H9 (cell line): ENCODE measurements around the gene HAUS2. TPM values are rescaled to one million over a fixed set of nuclear protein-coding genes. Genes with fewer than 3 reads are reported as not detected.

ENCODE experiments used
- DNase-seq: peaks from one replicate; pipeline ENCODE4 v3.0.0-alpha.2; 2017
- H2AFZ ChIP-seq: one replicate; pipeline ENCODE4 v1.6.1; 2013; ENCODE audit warnings: mild to moderate bottlenecking, low read length, control low read depth, moderate library complexity
- H2AK5ac ChIP-seq: 2 replicates; pipeline ENCODE4 v1.6.1; 2013; ENCODE audit warnings: low read length, control low read depth, mixed read lengths; ENCODE audit not compliant: insufficient read length
- H2BK120ac ChIP-seq: one replicate; pipeline ENCODE4 v1.6.1; 2013; ENCODE audit warnings: low read depth, mild to moderate bottlenecking, low read length, control low read depth, inconsistent platforms; ENCODE audit not compliant: poor library complexity, severe bottlenecking
- H2BK12ac ChIP-seq: 2 replicates; pipeline ENCODE4 v1.6.1; 2013; ENCODE audit warnings: low read length, control low read depth, mixed read lengths, low read depth; ENCODE audit not compliant: insufficient read length
- H2BK15ac ChIP-seq: 2 replicates; pipeline ENCODE4 v1.6.1; 2013; ENCODE audit warnings: low read depth, low read length, control low read depth
- H2BK20ac ChIP-seq: one replicate; pipeline ENCODE4 v1.6.1; 2013; ENCODE audit warnings: low read depth, mild to moderate bottlenecking, low read length, control low read depth, inconsistent platforms; ENCODE audit not compliant: poor library complexity, severe bottlenecking
- H2BK5ac ChIP-seq: 2 replicates; pipeline ENCODE4 v1.6.1; 2013; ENCODE audit warnings: low read length, control low read depth, mixed read lengths; ENCODE audit not compliant: insufficient read length
- H3K14ac ChIP-seq: 2 replicates; pipeline ENCODE4 v1.6.1; 2013; ENCODE audit warnings: low read length, control low read depth; ENCODE audit not compliant: insufficient read depth
- H3K18ac ChIP-seq: 2 replicates; pipeline ENCODE4 v1.6.1; 2013; ENCODE audit warnings: low read depth, mild to moderate bottlenecking, mixed read lengths, low read length, control low read depth; ENCODE audit not compliant: insufficient read length
- H3K23ac ChIP-seq: 2 replicates; pipeline ENCODE4 v1.6.1; 2013; ENCODE audit warnings: low read length, control low read depth, mixed read lengths, low read depth; ENCODE audit not compliant: insufficient read length
- H3K23me2 ChIP-seq: 2 replicates; pipeline ENCODE4 v1.6.1; 2013; ENCODE audit warnings: low read depth, mild to moderate bottlenecking, mixed read lengths, low read length, control low read depth; ENCODE audit not compliant: insufficient read length, poor library complexity, severe bottlenecking
- H3K27ac ChIP-seq: 2 replicates; pipeline ENCODE4 v1.5.1; 2013; ENCODE audit warnings: low read length, control low read depth, mixed read lengths, low read depth; ENCODE audit not compliant: insufficient read length
- H3K27me3 ChIP-seq: 2 replicates; pipeline ENCODE4 v1.6.1; 2013; ENCODE audit warnings: low read length, control low read depth, inconsistent platforms; ENCODE audit not compliant: insufficient read depth
- H3K4ac ChIP-seq: 2 replicates; pipeline ENCODE4 v1.6.1; 2013; ENCODE audit warnings: low read depth, mild to moderate bottlenecking, control low read depth, inconsistent platforms, low read length, moderate library complexity
- H3K4me1 ChIP-seq: 2 replicates; pipeline ENCODE4 v1.6.1; 2013; ENCODE audit warnings: low read length, control low read depth, inconsistent platforms; ENCODE audit not compliant: insufficient read depth
- H3K4me2 ChIP-seq: 2 replicates; pipeline ENCODE4 v1.6.1; 2013; ENCODE audit warnings: low read length, control low read depth, mixed read lengths; ENCODE audit not compliant: insufficient read length, insufficient read depth
- H3K56ac ChIP-seq: 2 replicates; pipeline ENCODE4 v1.6.1; 2013; ENCODE audit warnings: low read depth, mild to moderate bottlenecking, mixed read lengths, low read length, control low read depth; ENCODE audit not compliant: insufficient read length
- H3K79me1 ChIP-seq: 2 replicates; pipeline ENCODE4 v1.6.1; 2013; ENCODE audit warnings: low read depth, mild to moderate bottlenecking, moderate library complexity, low read length, control low read depth, inconsistent platforms; ENCODE audit not compliant: insufficient read depth, poor library complexity, severe bottlenecking
- H3K79me2 ChIP-seq: 2 replicates; pipeline ENCODE4 v1.6.1; 2013; ENCODE audit warnings: low read length, control low read depth, inconsistent platforms; ENCODE audit not compliant: insufficient read depth
- H3K9ac ChIP-seq: 2 replicates; pipeline ENCODE4 v1.6.1; 2013; ENCODE audit warnings: low read length, control low read depth, mixed read lengths; ENCODE audit not compliant: insufficient read length; ENCODE audit errors: extremely low read depth
- H3K9me3 ChIP-seq: one replicate; pipeline ENCODE4 v1.6.1; 2013; ENCODE audit warnings: low read depth, low read length, inconsistent platforms; ENCODE audit not compliant: control insufficient read depth
- H3T11ph ChIP-seq: one replicate; pipeline ENCODE4 v1.6.1; 2013; ENCODE audit warnings: mild to moderate bottlenecking, low read length, control low read depth, inconsistent platforms
- H4K20me1 ChIP-seq: one replicate; pipeline ENCODE4 v1.6.1; 2013; ENCODE audit not compliant: control insufficient read depth, insufficient read length, insufficient read depth
- H4K5ac ChIP-seq: 2 replicates; pipeline ENCODE4 v1.6.1; 2013; ENCODE audit warnings: low read depth, mild to moderate bottlenecking, mixed read lengths, low read length, control low read depth; ENCODE audit not compliant: insufficient read length
- H4K8ac ChIP-seq: replicated peaks from 2 replicates; pipeline ENCODE4 v1.6.1; 2013; ENCODE audit warnings: low read length, control low read depth, mixed read lengths, low read depth; ENCODE audit not compliant: insufficient read length
- H4K91ac ChIP-seq: 2 replicates; pipeline ENCODE4 v1.6.1; 2013; ENCODE audit warnings: low read depth, mild to moderate bottlenecking, moderate library complexity, mixed read lengths, low read length, control low read depth; ENCODE audit not compliant: insufficient read length
- H3K27ac Mint-ChIP-seq, 3 experiments: 2 replicates in 2 of 3; 3 replicates in 1 of 3; pipeline ENCODE4 v1.8.0; 2020 to 2021; ENCODE audit warnings: mixed read lengths in 3 of 3, mild to moderate bottlenecking in 1 of 3, moderate library complexity in 1 of 3
- H3K27me3 Mint-ChIP-seq: 2 replicates; pipeline ENCODE4 v1.8.0; 2021; ENCODE audit warnings: low read depth, mild to moderate bottlenecking, moderate library complexity, mixed read lengths
- H3K36me3 Mint-ChIP-seq, 3 experiments: 2 replicates in 2 of 3; 3 replicates in 1 of 3; pipeline ENCODE4 v1.8.0; 2020 to 2021; ENCODE audit warnings: low read depth in 3 of 3, mixed read lengths in 3 of 3; ENCODE audit not compliant: insufficient read depth in 1 of 3
- H3K4me1 Mint-ChIP-seq, 2 experiments: 2 replicates each; pipeline ENCODE4 v1.8.0; 2020; ENCODE audit warnings: mixed read lengths in 2 of 2
- H3K4me3 Mint-ChIP-seq, 2 experiments: 2 replicates in 1 of 2; 3 replicates in 1 of 2; pipeline ENCODE4 v1.8.0; 2020 to 2021; ENCODE audit warnings: mild to moderate bottlenecking in 2 of 2, mixed read lengths in 2 of 2, moderate library complexity in 1 of 2
- H3K9me3 Mint-ChIP-seq, 2 experiments: 2 replicates in 1 of 2; 3 replicates in 1 of 2; pipeline ENCODE4 v1.8.0; 2020; ENCODE audit warnings: mild to moderate bottlenecking in 2 of 2, mixed read lengths in 2 of 2, moderate library complexity in 1 of 2
- CTCF ChIP-seq: fragments of 200-600 bp; sonication (generic); conservative IDR thresholded peaks from 3 replicates; pipeline ENCODE4 v1.8.0; 2021; ENCODE audit warnings: antibody characterized with exemption, mild to moderate bottlenecking
- WGBS: extraction: QIAGEN DNeasy Blood & Tissue Kit; methylation state at CpG from one replicate; pipeline ENCODE4 v1.1.7; 2013; ENCODE audit warnings: missing lambda C conversion rate, low lambda C conversion rate, mixed read lengths; ENCODE audit not compliant: insufficient read length; ENCODE audit errors: extremely low coverage; 5-methylcytosine and 5-hydroxymethylcytosine counted together
- total RNA-seq: library from RNA; stranded (reverse); gene quantifications from 2 replicates; pipeline ENCODE4 v1.2.1, GENCODE V29; 2021

HAUS2 gene
- total RNA-seq, 1 experiment from 2014 or later, result 42.5 TPM

- no peaks in the 10 kb centered on the region for H3K23me2 ChIP-seq
- no peaks in the 10 kb centered on the region for H3K4me1 ChIP-seq
- H3K27ac Mint-ChIP-seq, result no peak overlapping the region
- no peaks in the 10 kb centered on the region for H3K27me3 ChIP-seq
- no peak overlapping the region for H2AK5ac ChIP-seq
- H3K23ac ChIP-seq, result no peak overlapping the region
- no peak overlapping the region for H3K9ac ChIP-seq
- H3K4me2 ChIP-seq, result no peak overlapping the region
- no peak overlapping the region for H3K4ac ChIP-seq
- peaks cover 8% of the 10 kb centered on the region for H3K9me3 ChIP-seq
- no peak overlapping the region for H3K56ac ChIP-seq
- H3T11ph ChIP-seq, result no peak overlapping the region
- no peak for DNase-seq
- H3K4me3 Mint-ChIP-seq, result no peak overlapping the region
- H4K5ac ChIP-seq, result no peak overlapping the region
- no peak overlapping the region for H4K91ac ChIP-seq
- no peaks in the 10 kb centered on the region for H3K79me2 ChIP-seq
- H3K14ac ChIP-seq, result no peak overlapping the region
- H3K79me1 ChIP-seq, result no peaks in the 10 kb centered on the region
- H3K27me3 Mint-ChIP-seq, result no peaks in the 10 kb centered on the region
- no peak overlapping the region for H2AFZ ChIP-seq
- no peak overlapping the region for H4K8ac ChIP-seq
- H2BK15ac ChIP-seq, result no peak overlapping the region
- H3K36me3 Mint-ChIP-seq, result peaks cover 11 to 17% (median 15%) of the 10 kb centered on the region in 3 experiments
- H2BK5ac ChIP-seq, result no peak overlapping the region
- peaks cover 5 to 6% of the 10 kb centered on the region in 2 experiments; a peak in 3 of 4 replicates for H3K4me1 Mint-ChIP-seq
- no peak overlapping the region for H2BK12ac ChIP-seq
- H2BK120ac ChIP-seq, result no peak overlapping the region
- TF ChIP-seq CTCF, result no peak
- no peak overlapping the region for H2BK20ac ChIP-seq
- H3K27ac ChIP-seq, result no peak overlapping the region
- no peaks in the 10 kb centered on the region for H4K20me1 ChIP-seq
- no peak overlapping the region for H3K18ac ChIP-seq
- H3K9me3 Mint-ChIP-seq, result peaks cover 12 to 19% of the 10 kb centered on the region in 2 experiments
- WGBS, result no CpG with 5 or more reads among the region's 8 CpGs
These were observed 56.5 kb downstream of the HAUS2 start for GRCh38 chr15:42604894-42605744.
